Occipital lobe (tissue), 2 donors: ENCODE data around the gene DDX17. TPM values are rescaled to one million over a fixed set of nuclear protein-coding genes. Genes with fewer than 3 reads are reported as not detected.

Source experiments
- DNase-seq: peaks from one replicate; lab custom pipeline; 2025; lab: John Stamatoyannopoulos, UW
- total RNA-seq: library from RNA; depleted of rRNA; stranded (reverse); fragments of >200 nt; gene quantifications from one replicate; pipeline ENCODE4 v1.2.3, GENCODE V29; 2014

Gene DDX17
- total RNA-seq = 646 TPM

- DNase-seq = peak; percentile 90
These were observed at the start of gene DDX17 for GRCh38 chr22:38506118-38506962. Gene DDX17, minus strand, starts transcription at chr22:38506311.

- no peak for DNase-seq
These were observed 48.2 kb upstream of the DDX17 start for GRCh38 chr22:38554281-38554680.

GRCh38 chr22:38549101-38549894 is 43.2 kb upstream of the DDX17 start:
- DNase-seq = no peak

- no peak for DNase-seq
These were observed 34.6 kb upstream of the DDX17 start for GRCh38 chr22:38540701-38541100.

- no peak for DNase-seq
These were observed 25.3 kb upstream of the DDX17 start for GRCh38 chr22:38531251-38531938.

- DNase-seq = no peak
These were observed 18.3 kb upstream of the DDX17 start for GRCh38 chr22:38524429-38524828.

GRCh38 chr22:38523479-38523878 is 17.4 kb upstream of the DDX17 start:
- DNase-seq = no peak

- no peak for DNase-seq
These were observed 16.9 kb upstream of the DDX17 start for GRCh38 chr22:38523029-38523428.

- no peak for DNase-seq
These were observed 13.5 kb upstream of the DDX17 start for GRCh38 chr22:38519453-38520250.

GRCh38 chr22:38518620-38519019 is 12.5 kb upstream of the DDX17 start:
- no peak for DNase-seq

GRCh38 chr22:38513063-38513462 is 7.0 kb upstream of the DDX17 start:
- no peak for DNase-seq

GRCh38 chr22:38510416-38510970 is 4.4 kb upstream of the DDX17 start:
- no peak for DNase-seq

- peak; percentile 72 for DNase-seq
These were observed 482 bp downstream of the DDX17 start for GRCh38 chr22:38505541-38506117.

GRCh38 chr22:38504731-38505540 is 1.2 kb downstream of the DDX17 start:
- DNase-seq = no peak

GRCh38 chr22:38503021-38503420 is 3.1 kb downstream of the DDX17 start:
- no peak for DNase-seq

- DNase-seq = no peak
These were observed 4.1 kb downstream of the DDX17 start for GRCh38 chr22:38501797-38502672.

GRCh38 chr22:38497869-38498268 is 8.2 kb downstream of the DDX17 start:
- DNase-seq = no peak

GRCh38 chr22:38494939-38495338 is 11.2 kb downstream of the DDX17 start:
- no peak for DNase-seq

- no peak for DNase-seq
These were observed 11.6 kb downstream of the DDX17 start for GRCh38 chr22:38494498-38494897.
